Uterus (tissue), 2 donors: Measurements from ENCODE around the gene MRPL36.

Source experiments
- CTCF ChIP-seq, 4 experiments: fragments of 200-600 bp in 2 of 4; fragments of 450-650 bp in 2 of 4; sonication (generic) in 2 of 4; IDR thresholded peaks; one replicate each; pipeline ENCODE4 v1.5.1; 2016 to 2019; ENCODE audit warnings: antibody characterized with exemption in 4 of 4, mild to moderate bottlenecking in 2 of 4, moderate library complexity in 1 of 4
- POLR2A ChIP-seq, 2 donors: fragments of 450-650 bp; IDR thresholded peaks; one replicate each; pipeline ENCODE4 v1.6.1; 2016; ENCODE audit warnings: antibody characterized with exemption in 2 of 2, mild to moderate bottlenecking in 1 of 2, moderate library complexity in 1 of 2

GRCh38 chr5:1765141-1765879, 34.3 kb downstream of the MRPL36 start:
- TF ChIP-seq CTCF (IDR thresholded peaks at IDR 0.05): no peak
- no peak for TF ChIP-seq POLR2A (IDR thresholded peaks at IDR 0.05)
